DND-41 (cell line): ENCODE measurements around the gene PRKCE.

Experiments used
- ATAC-seq: fragments of 200-7000 bp; cut with Tn5 transposase; 3 replicates; pipeline ENCODE4 v1.9.1; 2021; ENCODE audit warnings: low read depth; ENCODE audit not compliant: insufficient read depth
- DNase-seq: peaks from one replicate; pipeline ENCODE4 v3.0.0-alpha.2; 2020
- H2AFZ ChIP-seq: 2 replicates; pipeline ENCODE4 v1.6.0; 2012; ENCODE audit warnings: low read depth, low read length
- H3K27ac ChIP-seq: 2 replicates; pipeline ENCODE4 v1.5.1; 2012; ENCODE audit warnings: low read length, inconsistent platforms
- H3K27me3 ChIP-seq: fragments of 200-600 bp; sonication (generic); 2 replicates; pipeline ENCODE4 v1.6.0; 2012; ENCODE audit warnings: low read length, mild to moderate bottlenecking, inconsistent platforms; ENCODE audit not compliant: insufficient read depth, poor library complexity
- H3K36me3 ChIP-seq: 2 replicates; pipeline ENCODE4 v1.5.1; 2012; ENCODE audit warnings: low read length, inconsistent platforms; ENCODE audit not compliant: insufficient read depth
- H3K4me1 ChIP-seq: 2 replicates; pipeline ENCODE4 v1.5.1; 2012; ENCODE audit warnings: mild to moderate bottlenecking, low read length; ENCODE audit not compliant: insufficient read depth
- H3K4me2 ChIP-seq: 2 replicates; pipeline ENCODE4 v1.6.0; 2012; ENCODE audit warnings: mild to moderate bottlenecking, moderate library complexity, low read length, inconsistent platforms; ENCODE audit not compliant: insufficient read depth
- H3K4me3 ChIP-seq, 2 experiments: fragments of 200-600 bp in 1 of 2; shearing (Covaris generic) in 1 of 2; 2 replicates each; pipeline ENCODE4 v1.5.1; 2012 to 2016; ENCODE audit warnings: inconsistent platforms in 2 of 2, low read length in 2 of 2, mild to moderate bottlenecking in 2 of 2, low read depth in 1 of 2, moderate library complexity in 1 of 2
- H3K79me2 ChIP-seq: 2 replicates; pipeline ENCODE4 v1.6.0; 2012; ENCODE audit warnings: low read length, inconsistent platforms; ENCODE audit not compliant: insufficient read depth
- H3K9ac ChIP-seq: 2 replicates; pipeline ENCODE4 v1.6.0; 2012; ENCODE audit warnings: low read depth, mild to moderate bottlenecking, inconsistent platforms, low read length, moderate library complexity
- H3K9me3 ChIP-seq: 2 replicates; pipeline ENCODE4 v1.5.1; 2012; ENCODE audit warnings: low read length, moderate library complexity, mild to moderate bottlenecking, inconsistent platforms; ENCODE audit not compliant: insufficient read depth, severe bottlenecking
- H4K20me1 ChIP-seq: 2 replicates; pipeline ENCODE4 v1.6.0; 2012; ENCODE audit warnings: low read length; ENCODE audit not compliant: insufficient read depth
- CTCF ChIP-seq: IDR thresholded peaks from 2 replicates; pipeline ENCODE4 v1.5.1; 2012; ENCODE audit warnings: borderline replicate concordance, low read length, moderate library complexity, mild to moderate bottlenecking; ENCODE audit not compliant: poor library complexity, severe bottlenecking; ENCODE audit errors: extremely low read depth
- EZH2 ChIP-seq: IDR thresholded peaks from 3 replicates; pipeline ENCODE4 v1.6.1; 2012; ENCODE audit warnings: borderline replicate concordance, low read depth, mild to moderate bottlenecking, moderate library complexity, low read length, inconsistent platforms; ENCODE audit not compliant: severe bottlenecking

Gene PRKCE

DNA sequence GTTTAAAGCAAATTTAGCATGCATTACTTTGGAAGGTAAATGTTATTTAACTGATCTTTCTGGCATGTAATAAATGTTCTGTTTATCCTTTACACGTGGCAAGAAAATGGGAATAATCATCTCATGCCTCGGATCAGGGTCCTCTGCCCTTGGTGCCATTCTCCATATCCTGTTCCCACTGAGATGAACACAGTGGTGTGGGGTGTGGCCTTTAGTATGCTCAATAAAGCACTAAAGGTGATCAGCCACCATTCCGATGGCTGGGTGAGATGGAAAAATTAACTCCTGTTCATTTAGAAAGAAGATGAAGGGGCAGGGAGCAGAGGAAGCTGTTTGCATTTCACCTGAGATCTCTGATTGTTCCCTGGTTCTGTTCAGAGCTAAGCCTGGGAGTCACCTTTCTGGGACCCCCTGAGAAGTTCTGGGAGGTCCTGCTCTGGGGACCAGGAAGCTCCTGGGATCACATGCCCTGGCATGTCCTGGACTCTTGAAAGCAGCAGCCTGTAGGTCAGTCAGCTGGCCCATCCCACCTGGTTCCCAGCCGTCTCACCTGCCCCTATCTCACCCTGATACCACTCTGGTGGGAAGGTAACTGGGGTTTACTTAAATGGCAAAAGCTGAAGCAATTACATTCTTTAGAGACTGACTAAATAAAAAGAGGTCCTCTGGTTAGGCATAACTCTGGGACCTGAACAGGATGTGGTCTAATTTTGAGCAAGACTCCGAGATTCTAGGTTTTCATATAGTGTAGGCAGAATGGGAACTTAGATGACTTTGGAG lies 356.8 kb downstream of the PRKCE start:
- no peak overlapping the region for H3K4me2 ChIP-seq
- no peak overlapping the region for H3K9ac ChIP-seq
- H3K9me3 ChIP-seq: no peaks in the 10 kb centered on the region
- no peak for ATAC-seq
- no peaks in the 10 kb centered on the region for H3K4me1 ChIP-seq
- no peak for DNase-seq
- peaks cover 12% of the 10 kb centered on the region; the same call in 1 of the 2 replicates for H3K36me3 ChIP-seq
- H2AFZ ChIP-seq: no peak overlapping the region
- no peaks in the 10 kb centered on the region for H3K79me2 ChIP-seq
- no peak overlapping the region for H3K27ac ChIP-seq
- H3K4me3 ChIP-seq: no peak overlapping the region
- no peaks in the 10 kb centered on the region for H4K20me1 ChIP-seq
- TF ChIP-seq EZH2 (no peak), CTCF (no peak)
- H3K27me3 ChIP-seq: no peaks in the 10 kb centered on the region

DNA sequence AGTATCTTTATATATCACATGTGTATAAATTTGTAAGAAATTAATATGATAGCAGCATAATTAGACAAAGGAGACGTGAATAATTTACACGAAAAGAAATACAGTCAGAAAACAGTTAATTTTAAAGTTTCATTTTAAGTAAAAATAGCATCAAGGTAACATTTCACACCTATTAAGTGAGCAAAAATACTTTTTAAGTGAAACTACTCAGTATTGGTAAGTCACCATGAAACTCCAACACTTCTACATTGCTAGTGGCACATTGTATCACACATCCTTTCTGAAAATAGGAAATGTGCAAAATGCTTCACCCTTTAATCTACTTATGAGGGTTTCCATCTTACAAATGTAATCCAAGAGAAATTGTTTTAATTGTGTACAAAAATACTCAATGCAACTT lies 357.8 kb downstream of the PRKCE start:
- Histone ChIP-seq H3K9me3 (no peaks in the 10 kb centered on the region), H2AFZ (no peak overlapping the region)

GRCh38 chr2:46009772-46010171 lies 358.3 kb downstream of the PRKCE start:
- Histone ChIP-seq H2AFZ (no peak overlapping the region), H3K79me2 (no peaks in the 10 kb centered on the region), H3K9ac (no peak overlapping the region), H4K20me1 (no peaks in the 10 kb centered on the region), H3K4me2 (no peak overlapping the region), H3K4me1 (no peaks in the 10 kb centered on the region), H3K36me3 (peaks cover 9% of the 10 kb centered on the region; the same call in 1 of the 2 replicates), H3K4me3 (no peak overlapping the region), H3K27ac (no peak overlapping the region), H3K9me3 (no peaks in the 10 kb centered on the region), H3K27me3 (no peaks in the 10 kb centered on the region)
- ATAC-seq: no peak
- no peak for DNase-seq
- TF ChIP-seq EZH2 (no peak), CTCF (no peak)

More for the DNA sequence above, 357.8 kb downstream of the PRKCE start:
- Histone ChIP-seq H3K36me3 (peaks cover 9% of the 10 kb centered on the region; the same call in 1 of the 2 replicates), H3K79me2 (no peaks in the 10 kb centered on the region), H3K9ac (no peak overlapping the region), H4K20me1 (no peaks in the 10 kb centered on the region), H3K27me3 (no peaks in the 10 kb centered on the region), H3K27ac (no peak overlapping the region), H3K4me3 (no peak overlapping the region), H3K4me1 (no peaks in the 10 kb centered on the region), H3K4me2 (no peak overlapping the region)
- DNase-seq (no peak), ATAC-seq (no peak)
- TF ChIP-seq CTCF (no peak), EZH2 (no peak)
